Mucosa of descending colon (tissue), 3 donors: ENCODE measurements around the gene SUCLG2. TPM values are rescaled to one million over a fixed set of nuclear protein-coding genes. Genes with fewer than 3 reads are reported as not detected.

Experiments
- ATAC-seq: fragments of 200-7000 bp; cut with Tn5 transposase; one replicate; pipeline ENCODE4 v1.9.1; 2020; ENCODE audit warnings: mild to moderate bottlenecking, moderate library complexity
- DNase-seq, 3 donors: peaks; one replicate each; pipeline ENCODE4 v3.0.0-alpha.2; 2020
- H3K36me3 ChIP-seq: fragments of 200-600 bp; one replicate; pipeline ENCODE4 v1.8.0; 2021; ENCODE audit warnings: low read depth, mild to moderate bottlenecking
- H3K4me1 ChIP-seq: fragments of 200-600 bp; one replicate; pipeline ENCODE4 v1.8.0; 2021; ENCODE audit warnings: low read depth, mild to moderate bottlenecking
- H3K4me3 ChIP-seq: fragments of 200-600 bp; one replicate; pipeline ENCODE4 v1.8.0; 2021; ENCODE audit warnings: mild to moderate bottlenecking
- H3K9me3 ChIP-seq: fragments of 200-600 bp; one replicate; pipeline ENCODE4 v1.8.0; 2021; ENCODE audit warnings: mild to moderate bottlenecking
- CTCF ChIP-seq: fragments of 200-600 bp; IDR thresholded peaks from one replicate; pipeline ENCODE4 v1.8.0; 2022; ENCODE audit warnings: antibody characterized with exemption, mild to moderate bottlenecking
- intact Hi-C, 2 donors: fragments of 100-400 bp; cut with DNase I in 1 of 2; cut with micrococcal nuclease in 1 of 2; formaldehyde crosslinking; loops; one replicate each; pipeline versions ENCODE4 v1.11.0 to v1.11.1; 2022; cut with DNase I, micrococcal nuclease
- total RNA-seq, 3 donors: library from RNA; stranded (reverse); fragmentation: NEBNext Ultra II Directional in 2 of 3; extraction: Animal tissue kit (Norgen Biotek cat#: 25700) in 2 of 3; gene quantifications; one replicate each; pipeline versions ENCODE4 v1.2.1 to v1.2.4, GENCODE V29; 2021 to 2023
- donor health status: DM: no; HTN: no; CAD: no; lungs with moderate emphysema.
- donor health status: DM: no; HTN: no; CAD: no.
- donor health status: DM: no; HTN: yes; CAD: no.

The SUCLG2 gene
- total RNA-seq, 3 donors from 2014 or later, result 136 to 238 (median 153) TPM

- intact Hi-C loops, result no loop called here
Measured at GRCh38 chr3:67534594-67534993, 119.8 kb downstream of the SUCLG2 start.

GRCh38 chr3:67531181-67532101, 123.0 kb downstream of the SUCLG2 start:
- Histone ChIP-seq H3K4me1 (no peaks in the 10 kb centered on the region), H3K4me3 (no peak overlapping the region), H3K9me3 (no peaks in the 10 kb centered on the region), H3K36me3 (no peaks in the 10 kb centered on the region)
- DNase-seq (no peak), ATAC-seq (no peak)
- intact Hi-C loops, result no loop called here
- TF ChIP-seq CTCF, result no peak

More at GRCh38 chr3:67534594-67534993, 119.8 kb downstream of the SUCLG2 start:
- ATAC-seq, result no peak
- no peak for DNase-seq
- Histone ChIP-seq H3K9me3 (no peaks in the 10 kb centered on the region), H3K4me3 (no peak overlapping the region), H3K4me1 (no peaks in the 10 kb centered on the region), H3K36me3 (no peaks in the 10 kb centered on the region)
- TF ChIP-seq CTCF, result no peak

- Histone ChIP-seq H3K9me3 (no peaks in the 10 kb centered on the region), H3K36me3 (no peaks in the 10 kb centered on the region), H3K4me3 (no peak overlapping the region), H3K4me1 (no peaks in the 10 kb centered on the region)
- intact Hi-C loops, result no loop called here
- ATAC-seq (no peak), DNase-seq (no peak)
- no peak for TF ChIP-seq CTCF
Measured at GRCh38 chr3:67529915-67530314, 124.5 kb downstream of the SUCLG2 start.

- no peak for TF ChIP-seq CTCF
- no peak overlapping the region for H3K4me3 ChIP-seq
- H3K4me1 ChIP-seq, result no peaks in the 10 kb centered on the region
- intact Hi-C loops, result no loop called here
- ATAC-seq, result no peak
- H3K36me3 ChIP-seq, result no peaks in the 10 kb centered on the region
- no peaks in the 10 kb centered on the region for H3K9me3 ChIP-seq
- DNase-seq, result no peak
Measured at GRCh38 chr3:67529337-67529736, 125.1 kb downstream of the SUCLG2 start.

GRCh38 chr3:67526246-67526645, 128.2 kb downstream of the SUCLG2 start:
- Histone ChIP-seq H3K9me3 (no peaks in the 10 kb centered on the region), H3K36me3 (no peaks in the 10 kb centered on the region), H3K4me3 (no peak overlapping the region), H3K4me1 (no peaks in the 10 kb centered on the region)
- no peak for DNase-seq
- TF ChIP-seq CTCF, result no peak
- ATAC-seq, result no peak
- intact Hi-C loops, result no loop called here
